CD8-positive, alpha-beta memory T cell (primary cell): Measurements from ENCODE around the gene CASK. TPM values are rescaled to one million over a fixed set of nuclear protein-coding genes. Genes with fewer than 3 reads are reported as not detected.

Experiments
- CTCF ChIA-PET: fragments of 350-600 bp; sonication (Branson Sonifier 250); formaldehyde crosslinking; loops from one replicate; lab custom pipeline; 2021; ENCODE audit warnings: antibody characterized with exemption; lab: Charles Lee
- POLR2A ChIA-PET: fragments of 350-600 bp; sonication (Branson Sonifier 250); formaldehyde crosslinking; loops from one replicate; lab custom pipeline; 2021; ENCODE audit warnings: antibody characterized with exemption; lab: Charles Lee
- DNase-seq, 5 donors: peaks; one replicate each; pipeline versions ENCODE4 v3.0.0 to v3.0.0-alpha.2; 2020 to 2022; ENCODE audit warnings: mixed read lengths in 1 of 5
- H3K27ac ChIP-seq: one replicate; pipeline ENCODE4 v1.7.0; 2013; ENCODE audit warnings: low read depth, mild to moderate bottlenecking, low read length, moderate library complexity
- H3K27me3 ChIP-seq: 2 replicates; pipeline ENCODE4 v1.7.0; 2013; ENCODE audit warnings: low read length, mild to moderate bottlenecking; ENCODE audit not compliant: insufficient read depth, poor library complexity, severe bottlenecking
- H3K36me3 ChIP-seq: 2 replicates; pipeline ENCODE4 v1.7.0; 2013; ENCODE audit warnings: mild to moderate bottlenecking, low read length, moderate library complexity; ENCODE audit not compliant: insufficient read depth
- H3K4me1 ChIP-seq: 2 replicates; pipeline ENCODE4 v1.7.0; 2013; ENCODE audit warnings: mild to moderate bottlenecking, low read length, moderate library complexity; ENCODE audit not compliant: insufficient read depth
- H3K4me3 ChIP-seq: 2 replicates; pipeline ENCODE4 v1.7.0; 2013; ENCODE audit warnings: mild to moderate bottlenecking, low read length
- H3K9me3 ChIP-seq: 2 replicates; pipeline ENCODE4 v1.7.0; 2013; ENCODE audit warnings: mild to moderate bottlenecking, low read length
- H3K27ac Mint-ChIP-seq, 8 donors: one replicate each; pipeline ENCODE4 v1.8.0; 2020 to 2021; ENCODE audit warnings: mixed read lengths in 8 of 8, mild to moderate bottlenecking in 6 of 8, inconsistent platforms in 3 of 8, moderate library complexity in 3 of 8
- H3K27me3 Mint-ChIP-seq, 2 donors: one replicate each; pipeline ENCODE4 v1.8.0; 2020 to 2021; ENCODE audit warnings: mixed read lengths in 2 of 2, mild to moderate bottlenecking in 1 of 2, moderate library complexity in 1 of 2
- H3K36me3 Mint-ChIP-seq, 3 donors: one replicate each; pipeline ENCODE4 v1.8.0; 2020 to 2021; ENCODE audit warnings: mixed read lengths in 3 of 3, inconsistent platforms in 1 of 3, mild to moderate bottlenecking in 1 of 3
- H3K4me1 Mint-ChIP-seq, 3 donors: one replicate each; pipeline ENCODE4 v1.8.0; 2020 to 2021; ENCODE audit warnings: mixed read lengths in 3 of 3, inconsistent platforms in 1 of 3, mild to moderate bottlenecking in 1 of 3
- H3K4me3 Mint-ChIP-seq, 7 donors: one replicate each; pipeline ENCODE4 v1.8.0; 2020 to 2021; ENCODE audit warnings: mixed read lengths in 7 of 7, mild to moderate bottlenecking in 6 of 7, moderate library complexity in 4 of 7, inconsistent platforms in 2 of 7
- H3K9me3 Mint-ChIP-seq, 5 donors: one replicate each; pipeline ENCODE4 v1.8.0; 2020 to 2022; ENCODE audit warnings: mixed read lengths in 5 of 5, mild to moderate bottlenecking in 3 of 5, moderate library complexity in 2 of 5, inconsistent platforms in 1 of 5
- polyA plus RNA-seq: library from polyadenylated mRNA; unstranded; fragments of 300-500 nt; fragmentation: Illumina TruSeq; gene quantifications from one replicate; pipeline ENCODE4 v1.2.3, GENCODE V29; 2021
- total RNA-seq, 2 experiments: library from RNA; stranded (reverse); gene quantifications; one replicate each; pipeline ENCODE4 v1.2.3, GENCODE V29; 2021

Gene CASK
- total and polyA plus RNA-seq, 3 experiments from 2014 or later, result 20.2 to 32.5 (median 28.4) TPM

- Histone ChIP-seq H3K36me3 (no peaks in the 10 kb centered on the region), H3K27ac (no peak overlapping the region), H3K4me3 (no peak overlapping the region), H3K4me1 (peaks cover 22% of the 10 kb centered on the region), H3K9me3 (no peaks in the 10 kb centered on the region), H3K27me3 (no peaks in the 10 kb centered on the region)
- Mint-ChIP-seq H3K9me3 (peaks cover 0 to 3% (median 0%) of the 10 kb centered on the region in 5 donors), H3K36me3 (peaks cover 3 to 9% (median 4%) of the 10 kb centered on the region in 3 donors), H3K27me3 (no peaks in the 10 kb centered on the region), H3K4me1 (peaks cover 68 to 85% (median 73%) of the 10 kb centered on the region in 3 donors), H3K27ac (peak overlapping the region in 5 of 8 donors; percentile 8 to 70 (median 37)), H3K4me3 (peak overlapping the region in 4 of 7 donors; percentile 0 to 46 (median 14))
- no peak for DNase-seq
- POLR2A ChIA-PET, result interaction anchor here (0.5 to 0.6 kb wide), 2 partner anchors 27 to 55 kb away, joined by 3 read pairs; no protein-coding TSS in a partner anchor
- CTCF ChIA-PET, result no interaction called here
These were observed 16.7 kb downstream of the CASK start for GRCh38 chrX:41906515-41907187.

- peaks cover 3% of the 10 kb centered on the region for H3K9me3 ChIP-seq
- Mint-ChIP-seq H3K4me3 (no peak overlapping the region), H3K36me3 (peaks cover 7 to 17% (median 9%) of the 10 kb centered on the region in 3 donors), H3K27me3 (no peaks in the 10 kb centered on the region), H3K27ac (no peak overlapping the region), H3K9me3 (peaks cover 8 to 23% (median 16%) of the 10 kb centered on the region in 5 donors), H3K4me1 (peaks cover 46 to 58% (median 48%) of the 10 kb centered on the region in 3 donors)
- H3K27me3 ChIP-seq, result no peaks in the 10 kb centered on the region
- H3K4me1 ChIP-seq, result peaks cover 17% of the 10 kb centered on the region
- ChIA-PET CTCF (no interaction called here), POLR2A (no interaction called here)
- no peak overlapping the region for H3K4me3 ChIP-seq
- no peak for DNase-seq
- H3K27ac ChIP-seq, result no peak overlapping the region
- no peaks in the 10 kb centered on the region for H3K36me3 ChIP-seq
These were observed 19.8 kb downstream of the CASK start for GRCh38 chrX:41903544-41903943.

- peaks cover 7 to 25% (median 19%) of the 10 kb centered on the region in 3 donors for H3K36me3 Mint-ChIP-seq
- no peak overlapping the region for H3K4me3 Mint-ChIP-seq
- H3K4me1 Mint-ChIP-seq, result peaks cover 23 to 39% (median 24%) of the 10 kb centered on the region in 3 donors
- Histone ChIP-seq H3K9me3 (peaks cover 3% of the 10 kb centered on the region), H3K4me1 (no peaks in the 10 kb centered on the region), H3K27ac (no peak overlapping the region), H3K4me3 (no peak overlapping the region), H3K27me3 (no peaks in the 10 kb centered on the region), H3K36me3 (no peaks in the 10 kb centered on the region)
- POLR2A ChIA-PET, result interaction anchor here (0.6 to 0.7 kb wide), 2 partner anchors 147 to 1043 kb away, joined by 4 to 7 read pairs; no protein-coding TSS in a partner anchor
- DNase-seq, result no peak
- H3K9me3 Mint-ChIP-seq, result peaks cover 10 to 44% (median 34%) of the 10 kb centered on the region in 5 donors
- CTCF ChIA-PET, result no interaction called here
- no peak overlapping the region for H3K27ac Mint-ChIP-seq
- no peaks in the 10 kb centered on the region for H3K27me3 Mint-ChIP-seq
These were observed 23.0 kb downstream of the CASK start for GRCh38 chrX:41900321-41900720.

- Mint-ChIP-seq H3K9me3 (peaks cover 15 to 59% (median 41%) of the 10 kb centered on the region in 5 donors), H3K27ac (no peak overlapping the region), H3K27me3 (no peaks in the 10 kb centered on the region), H3K4me1 (peaks cover 4 to 19% (median 7%) of the 10 kb centered on the region in 3 donors), H3K36me3 (peaks cover 6 to 40% (median 21%) of the 10 kb centered on the region in 3 donors), H3K4me3 (no peak overlapping the region)
- peaks cover 3% of the 10 kb centered on the region for H3K9me3 ChIP-seq
- no peak overlapping the region for H3K4me3 ChIP-seq
- H3K27me3 ChIP-seq, result no peaks in the 10 kb centered on the region
- H3K27ac ChIP-seq, result no peak overlapping the region
- ChIA-PET CTCF (interaction anchor here (1.2 kb wide), 1 partner anchor 14 kb away, joined by 3 read pairs; no protein-coding TSS in a partner anchor), POLR2A (no interaction called here)
- no peaks in the 10 kb centered on the region for H3K36me3 ChIP-seq
- no peak for DNase-seq
- H3K4me1 ChIP-seq, result no peaks in the 10 kb centered on the region
These were observed 27.5 kb downstream of the CASK start for GRCh38 chrX:41895826-41896225.

GRCh38 chrX:41890026-41890423 lies 33.3 kb downstream of the CASK start:
- H3K27ac ChIP-seq, result no peak overlapping the region
- peaks cover 2 to 17% (median 5%) of the 10 kb centered on the region in 5 donors for H3K9me3 Mint-ChIP-seq
- peak overlapping the region in 1 of 8 donors; percentile 14 for H3K27ac Mint-ChIP-seq
- H3K4me1 ChIP-seq, result no peaks in the 10 kb centered on the region
- POLR2A ChIA-PET, result no interaction called here
- no peaks in the 10 kb centered on the region for H3K27me3 ChIP-seq
- H3K36me3 ChIP-seq, result no peaks in the 10 kb centered on the region
- no peak overlapping the region for H3K4me3 ChIP-seq
- H3K9me3 ChIP-seq, result no peaks in the 10 kb centered on the region
- DNase-seq, result no peak
- H3K36me3 Mint-ChIP-seq, result peaks cover 5 to 26% (median 11%) of the 10 kb centered on the region in 3 donors
- H3K4me1 Mint-ChIP-seq, result peaks cover 30 to 54% (median 50%) of the 10 kb centered on the region in 3 donors
- no peaks in the 10 kb centered on the region for H3K27me3 Mint-ChIP-seq
- no peak overlapping the region for H3K4me3 Mint-ChIP-seq
- CTCF ChIA-PET, result no interaction called here

- H3K27me3 Mint-ChIP-seq, result no peaks in the 10 kb centered on the region
- H3K4me3 ChIP-seq, result no peak overlapping the region
- DNase-seq, result no peak
- no peaks in the 10 kb centered on the region for H3K36me3 ChIP-seq
- peaks cover 5 to 22% (median 6%) of the 10 kb centered on the region in 3 donors for H3K36me3 Mint-ChIP-seq
- peaks cover 3% of the 10 kb centered on the region for H3K4me1 ChIP-seq
- no peaks in the 10 kb centered on the region for H3K27me3 ChIP-seq
- ChIA-PET CTCF (no interaction called here), POLR2A (no interaction called here)
- H3K27ac ChIP-seq, result no peak overlapping the region
- no peak overlapping the region for H3K27ac Mint-ChIP-seq
- peaks cover 0 to 11% (median 2%) of the 10 kb centered on the region in 5 donors for H3K9me3 Mint-ChIP-seq
- H3K4me3 Mint-ChIP-seq, result no peak overlapping the region
- no peaks in the 10 kb centered on the region for H3K9me3 ChIP-seq
- peaks cover 32 to 60% (median 55%) of the 10 kb centered on the region in 3 donors for H3K4me1 Mint-ChIP-seq
These were observed 33.9 kb downstream of the CASK start for GRCh38 chrX:41889317-41890025.

GRCh38 chrX:41887691-41888090 lies 35.7 kb downstream of the CASK start:
- peaks cover 0 to 15% (median 4%) of the 10 kb centered on the region in 3 donors for H3K36me3 Mint-ChIP-seq
- Histone ChIP-seq H3K4me1 (peaks cover 10% of the 10 kb centered on the region), H3K4me3 (no peak overlapping the region), H3K9me3 (no peaks in the 10 kb centered on the region), H3K27me3 (no peaks in the 10 kb centered on the region), H3K27ac (no peak overlapping the region), H3K36me3 (no peaks in the 10 kb centered on the region)
- peaks cover 39 to 67% (median 66%) of the 10 kb centered on the region in 3 donors for H3K4me1 Mint-ChIP-seq
- H3K27me3 Mint-ChIP-seq, result no peaks in the 10 kb centered on the region
- H3K4me3 Mint-ChIP-seq, result peak overlapping the region in 2 of 7 donors; percentile 2 to 15
- CTCF ChIA-PET, result no interaction called here
- peak overlapping the region in 1 of 8 donors; percentile 14 for H3K27ac Mint-ChIP-seq
- no peak for DNase-seq
- POLR2A ChIA-PET, result no interaction called here
- peaks cover 0 to under 1% (median 0%) of the 10 kb centered on the region in 5 donors for H3K9me3 Mint-ChIP-seq

GRCh38 chrX:41885724-41886123 lies 37.6 kb downstream of the CASK start:
- no peak for DNase-seq
- Mint-ChIP-seq H3K4me3 (no peak overlapping the region), H3K27me3 (no peaks in the 10 kb centered on the region), H3K27ac (no peak overlapping the region), H3K4me1 (peaks cover 47 to 81% (median 75%) of the 10 kb centered on the region in 3 donors), H3K36me3 (peaks cover 0 to 14% (median 3%) of the 10 kb centered on the region in 3 donors), H3K9me3 (no peaks in the 10 kb centered on the region)
- H3K4me1 ChIP-seq, result peaks cover 10% of the 10 kb centered on the region
- no peaks in the 10 kb centered on the region for H3K36me3 ChIP-seq
- no peak overlapping the region for H3K27ac ChIP-seq
- no peaks in the 10 kb centered on the region for H3K27me3 ChIP-seq
- POLR2A ChIA-PET, result no interaction called here
- H3K9me3 ChIP-seq, result no peaks in the 10 kb centered on the region
- H3K4me3 ChIP-seq, result no peak overlapping the region
- CTCF ChIA-PET, result no interaction called here
